Left ventricle myocardium inferior (tissue), 1 donor: ENCODE results near the gene BAG5. TPM values are rescaled to one million over a fixed set of nuclear protein-coding genes. Genes with fewer than 3 reads are reported as not detected.

Experiments used
- DNase-seq: peaks from one replicate; pipeline ENCODE4 v3.0.0-alpha.2; 2020
- H3K27ac ChIP-seq: fragments of 200-600 bp; replicated peaks from 2 replicates; pipeline ENCODE4 v1.8.0; 2021
- H3K27me3 ChIP-seq: fragments of 200-600 bp; 2 replicates; pipeline ENCODE4 v1.8.0; 2021; ENCODE audit warnings: low read depth
- H3K36me3 ChIP-seq: fragments of 200-600 bp; 2 replicates; pipeline ENCODE4 v1.8.0; 2021
- H3K4me1 ChIP-seq: fragments of 200-600 bp; 2 replicates; pipeline ENCODE4 v1.8.0; 2021
- H3K4me3 ChIP-seq: fragments of 200-600 bp; 2 replicates; pipeline ENCODE4 v1.8.0; 2021; ENCODE audit warnings: mild to moderate bottlenecking, moderate library complexity
- H3K9me3 ChIP-seq: fragments of 200-600 bp; replicated peaks from 2 replicates; pipeline ENCODE4 v1.8.0; 2021
- intact Hi-C: fragments of 100-400 bp; cut with micrococcal nuclease; formaldehyde crosslinking; loops from one replicate; pipeline ENCODE4 v1.11.0; 2022
- total RNA-seq: library from RNA; stranded (reverse); fragmentation: NEBNext Ultra II Directional; extraction: Animal tissue kit (Norgen Biotek cat#: 25700); gene quantifications from one replicate; pipeline ENCODE4 v1.2.1, GENCODE V29; 2021
- TF ChIP-seq, protein P1 (sequence below): fragments of 200-600 bp; IDR thresholded peaks from 2 replicates; pipeline ENCODE4 v1.8.0; 2021; ENCODE audit warnings: antibody characterized with exemption, mild to moderate bottlenecking, borderline replicate concordance
- donor health status: DM: no; HTN: yes; CAD: no; lungs with severe emphysema.

BAG5 gene
- total RNA-seq, 1 donor from 2014 or later, result 16.7 TPM

DNA sequence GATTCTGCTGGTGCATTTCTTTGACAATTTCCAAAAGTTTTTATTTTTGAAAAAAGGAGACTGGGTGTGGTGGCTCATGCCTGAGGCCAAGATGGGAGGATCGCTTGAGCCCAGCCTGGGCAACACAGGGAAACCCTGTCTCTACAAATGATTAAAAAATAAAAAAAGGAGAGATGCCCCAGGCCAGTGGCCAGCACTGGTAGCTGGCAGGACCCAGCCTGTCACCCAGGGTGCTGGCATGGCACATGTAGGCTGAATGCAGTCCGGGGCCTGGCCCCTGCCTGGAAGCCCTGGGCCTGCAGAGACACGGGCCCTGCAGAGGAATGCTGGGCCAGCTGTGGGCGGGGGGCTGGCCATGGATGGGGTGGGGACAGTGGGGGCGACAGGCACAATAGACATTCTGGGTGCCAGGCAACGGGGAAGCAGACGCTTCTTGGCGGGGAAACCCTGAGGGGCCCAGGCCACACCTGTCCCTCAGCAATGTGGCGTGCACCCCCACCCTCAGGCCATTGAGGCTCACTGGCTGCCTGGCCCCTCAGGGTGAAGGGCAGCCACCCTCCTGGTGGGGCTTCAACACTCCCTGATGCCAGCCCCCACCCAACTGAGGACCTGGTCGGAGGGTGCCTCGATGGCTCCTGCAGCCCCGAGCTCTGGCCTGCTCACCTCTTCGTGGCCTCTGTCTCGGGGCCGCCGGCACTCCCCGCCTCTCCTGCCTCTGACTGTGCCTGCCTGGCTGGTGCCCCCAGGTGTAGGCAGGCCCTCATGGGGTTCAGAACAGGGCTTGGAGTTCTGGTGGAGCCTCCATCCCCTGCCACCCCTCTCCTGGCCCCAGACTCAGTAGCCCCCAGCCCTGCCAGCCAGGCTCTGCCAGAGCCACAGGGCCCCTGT is 21.4 kb downstream of the BAG5 start:
- DNase-seq, result no peak
- H3K27ac ChIP-seq, result peak overlapping the region; percentile 76
- H3K4me3 ChIP-seq, result no peak overlapping the region
- no peaks in the 10 kb centered on the region for H3K27me3 ChIP-seq
- H3K4me1 ChIP-seq, result peaks cover 73% of the 10 kb centered on the region
- H3K36me3 ChIP-seq, result no peaks in the 10 kb centered on the region
- TF ChIP-seq, protein P1, sequence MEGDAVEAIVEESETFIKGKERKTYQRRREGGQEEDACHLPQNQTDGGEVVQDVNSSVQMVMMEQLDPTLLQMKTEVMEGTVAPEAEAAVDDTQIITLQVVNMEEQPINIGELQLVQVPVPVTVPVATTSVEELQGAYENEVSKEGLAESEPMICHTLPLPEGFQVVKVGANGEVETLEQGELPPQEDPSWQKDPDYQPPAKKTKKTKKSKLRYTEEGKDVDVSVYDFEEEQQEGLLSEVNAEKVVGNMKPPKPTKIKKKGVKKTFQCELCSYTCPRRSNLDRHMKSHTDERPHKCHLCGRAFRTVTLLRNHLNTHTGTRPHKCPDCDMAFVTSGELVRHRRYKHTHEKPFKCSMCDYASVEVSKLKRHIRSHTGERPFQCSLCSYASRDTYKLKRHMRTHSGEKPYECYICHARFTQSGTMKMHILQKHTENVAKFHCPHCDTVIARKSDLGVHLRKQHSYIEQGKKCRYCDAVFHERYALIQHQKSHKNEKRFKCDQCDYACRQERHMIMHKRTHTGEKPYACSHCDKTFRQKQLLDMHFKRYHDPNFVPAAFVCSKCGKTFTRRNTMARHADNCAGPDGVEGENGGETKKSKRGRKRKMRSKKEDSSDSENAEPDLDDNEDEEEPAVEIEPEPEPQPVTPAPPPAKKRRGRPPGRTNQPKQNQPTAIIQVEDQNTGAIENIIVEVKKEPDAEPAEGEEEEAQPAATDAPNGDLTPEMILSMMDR, result no peak
- H3K9me3 ChIP-seq, result no peaks in the 10 kb centered on the region
- intact Hi-C loops, result no loop called here

DNA sequence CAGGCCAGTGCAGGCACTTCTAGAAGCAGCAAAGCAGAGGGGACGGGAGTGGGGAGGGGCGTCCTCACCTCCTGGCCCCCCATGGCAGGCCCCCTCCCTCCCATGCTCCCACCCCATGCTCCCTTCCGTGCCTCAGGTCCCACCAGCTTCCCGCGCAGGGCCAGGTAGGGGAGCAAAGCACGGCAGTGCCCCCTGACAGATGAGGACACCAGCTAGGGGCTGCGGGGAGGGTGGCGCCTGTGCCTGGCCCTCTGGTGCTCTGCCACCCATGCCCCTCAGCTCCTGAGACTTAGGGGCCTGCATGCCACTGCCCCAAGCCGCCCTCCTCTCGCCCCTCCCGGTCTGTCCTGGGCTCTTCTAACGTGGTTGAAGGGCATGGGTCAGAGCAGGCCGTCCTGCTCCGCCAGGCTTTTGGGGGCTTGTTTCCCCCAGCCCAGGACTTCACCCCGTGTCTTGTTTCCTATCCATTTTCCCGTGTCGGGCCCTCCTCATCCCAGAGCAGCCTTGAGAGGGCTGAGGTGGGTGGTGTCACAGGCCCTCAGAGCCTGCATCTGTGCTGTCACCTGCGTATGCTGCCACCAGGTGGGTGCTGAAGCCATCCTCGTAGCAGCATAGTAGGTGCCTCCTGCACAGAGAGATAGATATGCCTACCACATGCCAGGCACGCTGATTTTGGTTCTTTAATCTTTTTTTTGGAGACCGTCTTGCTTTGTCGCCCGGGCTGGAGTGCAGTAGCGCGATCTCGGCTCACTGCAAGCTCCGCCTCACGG is 23.2 kb downstream of the BAG5 start:
- TF ChIP-seq, protein P1, result no peak
- Histone ChIP-seq H3K36me3 (peaks cover 6% of the 10 kb centered on the region), H3K27ac (peak overlapping the region; percentile 84), H3K4me1 (peaks cover 64% of the 10 kb centered on the region), H3K4me3 (no peak overlapping the region), H3K9me3 (no peaks in the 10 kb centered on the region), H3K27me3 (no peaks in the 10 kb centered on the region)
- DNase-seq, result no peak
- intact Hi-C loops, result no loop called here

DNA sequence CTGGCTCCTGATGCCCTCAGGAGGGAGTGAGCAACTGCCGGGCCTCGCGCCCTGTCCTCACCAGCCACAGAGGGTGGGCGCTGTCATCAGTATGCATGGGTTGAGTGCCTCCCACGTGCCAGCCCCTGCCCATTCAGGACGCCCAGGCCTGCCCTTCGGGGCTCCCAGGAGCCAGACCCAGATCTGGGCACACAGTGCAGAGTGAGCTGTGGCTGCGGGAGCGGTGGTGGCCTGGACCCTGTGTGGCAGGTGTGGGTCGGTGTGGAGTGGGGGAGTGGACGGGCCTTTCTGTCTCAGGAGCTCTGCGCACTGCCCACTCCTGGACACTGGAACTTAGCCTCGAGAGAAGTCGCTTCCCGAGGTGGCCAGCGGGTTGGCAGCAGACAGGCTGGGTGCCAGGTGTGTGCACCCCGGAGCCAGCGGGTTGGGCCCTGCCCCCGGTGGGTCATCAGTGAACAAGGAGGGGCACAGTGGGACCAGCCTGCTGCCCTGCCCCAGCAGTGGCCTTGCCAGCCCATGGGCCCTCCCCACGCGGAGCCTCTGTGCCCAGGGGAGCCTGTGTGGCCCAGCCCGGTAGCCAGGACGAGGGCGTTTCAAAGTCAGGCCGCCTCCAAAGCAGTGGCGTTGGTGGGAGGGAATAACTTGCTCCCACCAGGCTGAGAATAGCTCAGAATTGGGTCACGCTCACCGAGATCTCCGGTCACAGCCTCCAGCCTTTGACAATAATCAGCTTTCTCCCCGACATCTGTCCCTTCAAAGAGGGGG is 24.0 kb downstream of the BAG5 start:
- H3K4me3 ChIP-seq, result no peak overlapping the region
- DNase-seq, result no peak
- H3K27ac ChIP-seq, result peak overlapping the region; percentile 84
- H3K36me3 ChIP-seq, result peaks cover 13% of the 10 kb centered on the region
- peaks cover 56% of the 10 kb centered on the region for H3K4me1 ChIP-seq
- intact Hi-C loops, result no loop called here
- H3K27me3 ChIP-seq, result no peaks in the 10 kb centered on the region
- H3K9me3 ChIP-seq, result no peaks in the 10 kb centered on the region
- TF ChIP-seq, protein P1, result no peak

DNA sequence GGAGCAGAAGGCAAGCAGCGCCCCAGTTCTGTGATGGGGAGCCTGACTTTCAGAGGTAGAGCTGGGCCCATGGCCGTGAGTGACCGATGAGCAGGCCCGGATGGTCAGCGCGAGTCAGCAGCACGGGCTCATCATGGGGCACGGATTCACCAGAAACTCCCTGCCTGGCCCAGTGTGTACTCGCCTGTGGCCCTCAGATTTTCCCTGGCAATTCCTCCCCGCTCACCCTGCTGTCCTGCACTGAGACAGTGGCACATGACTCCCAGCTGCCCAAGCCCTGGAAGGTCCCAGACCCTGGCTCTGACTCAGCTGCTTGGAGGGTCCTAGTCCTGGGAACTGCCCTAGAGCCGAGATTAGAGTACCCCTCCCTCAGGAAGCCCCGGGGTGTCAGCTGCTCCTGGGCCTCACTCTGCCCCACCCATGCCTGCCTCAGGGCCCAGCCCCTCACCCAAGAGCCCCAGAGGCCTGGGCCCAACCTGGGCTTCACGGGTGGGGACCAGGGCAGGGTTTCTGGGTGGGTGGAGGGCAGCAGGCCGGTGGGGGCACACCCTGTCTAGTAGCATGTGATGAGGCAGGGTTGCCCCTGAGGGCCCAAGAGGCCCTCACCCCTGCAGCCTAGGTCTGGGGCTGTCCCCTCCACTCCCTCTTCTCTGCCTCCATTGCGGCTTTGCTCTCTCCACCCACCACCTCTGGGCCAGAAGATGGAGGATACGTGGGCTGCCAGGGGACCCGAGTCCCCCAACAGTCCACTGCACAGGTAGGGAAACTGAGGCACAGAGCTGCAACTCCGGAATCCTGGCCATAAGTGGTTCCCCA is 25.1 kb downstream of the BAG5 start:
- no peak overlapping the region for H3K4me3 ChIP-seq
- H3K4me1 ChIP-seq, result peaks cover 45% of the 10 kb centered on the region
- no peak for DNase-seq
- TF ChIP-seq, protein P1, result no peak
- H3K27me3 ChIP-seq, result no peaks in the 10 kb centered on the region
- H3K27ac ChIP-seq, result peak overlapping the region; percentile 84
- H3K36me3 ChIP-seq, result peaks cover 23% of the 10 kb centered on the region
- intact Hi-C loops, result no loop called here
- H3K9me3 ChIP-seq, result no peaks in the 10 kb centered on the region

DNA sequence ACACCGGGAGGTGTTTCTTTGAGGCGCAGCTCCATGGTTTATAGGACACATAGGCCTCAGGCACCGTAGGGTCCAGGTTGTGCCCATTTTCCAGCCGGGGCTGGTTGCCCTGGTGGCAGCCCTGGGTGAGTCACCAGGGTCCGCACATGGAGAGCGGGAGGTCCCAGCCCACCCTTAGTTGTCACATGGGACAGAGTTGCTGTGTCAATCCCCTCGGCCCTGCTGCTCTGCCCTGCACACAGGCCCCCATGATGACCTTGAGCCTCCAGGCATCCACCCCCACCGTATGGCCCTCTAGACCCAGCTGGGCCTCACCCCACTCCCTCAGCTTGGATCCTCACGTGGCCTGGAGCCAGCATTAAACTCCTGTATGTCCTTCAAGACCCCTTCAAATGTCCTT is 25.8 kb downstream of the BAG5 start:
- no peak for DNase-seq
- H3K4me1 ChIP-seq, result peaks cover 39% of the 10 kb centered on the region
- H3K27ac ChIP-seq, result peak overlapping the region; percentile 84
- peaks cover 23% of the 10 kb centered on the region for H3K36me3 ChIP-seq
- TF ChIP-seq, protein P1, result no peak
- no peaks in the 10 kb centered on the region for H3K9me3 ChIP-seq
- intact Hi-C loops, result no loop called here
- H3K4me3 ChIP-seq, result no peak overlapping the region
- no peaks in the 10 kb centered on the region for H3K27me3 ChIP-seq
